ENCODE results near the gene POMGNT1.

DNA sequence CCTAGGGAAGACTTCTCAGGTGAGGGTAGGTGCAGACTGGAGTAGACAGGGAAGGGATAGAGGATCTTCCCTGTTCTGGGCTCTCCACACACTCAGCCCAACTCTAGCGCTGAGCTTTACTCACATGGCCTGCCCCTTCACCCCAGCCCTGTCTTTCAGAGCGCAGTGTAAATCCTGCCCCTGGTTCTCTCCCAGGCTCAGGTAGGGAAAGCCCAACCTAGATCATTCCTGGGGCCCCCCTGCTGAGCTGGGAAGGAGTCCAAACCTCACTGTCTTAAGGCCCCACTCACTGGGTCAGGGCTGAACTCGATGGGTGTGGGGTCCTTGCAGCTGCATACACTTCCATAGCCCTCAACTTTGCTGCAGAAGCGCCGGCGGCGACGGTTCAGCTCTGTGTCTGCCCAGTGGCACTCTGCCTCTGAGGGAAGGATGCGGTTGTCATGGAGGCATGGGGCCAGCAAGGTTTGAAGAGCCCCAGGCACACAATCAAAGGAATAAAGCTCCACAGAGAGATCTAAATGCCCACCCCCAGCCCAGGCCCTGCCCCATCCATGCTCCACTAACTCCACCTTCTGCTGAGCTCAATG is 4.2 kb downstream of the POMGNT1 start:
- TF ChIP-seq POLR2A (IDR thresholded peaks at IDR 0.05; ENCODE audit: low read length) (no peak), BHLHE40 (IDR thresholded peaks at IDR 0.05; ENCODE audit: low read depth, low read length) (no peak), HOXA7 (CRISPR knock-in tag; IDR thresholded peaks at IDR 0.05) (no peak), ZNF302 (CRISPR knock-in tag; IDR thresholded peaks at IDR 0.05) (no peak), TP53 (CRISPR knock-in tag; IDR thresholded peaks at IDR 0.05) (no peak), SREBF2 (IDR thresholded peaks at IDR 0.05) (no peak), HOXB5 (CRISPR knock-in tag; IDR thresholded peaks at IDR 0.05) (no peak), RAD21 (conservative IDR thresholded peaks at IDR 0.05 in 1 of 2, IDR thresholded peaks at IDR 0.05 in 1 of 2) (no peak)
- TF ChIP-seq, protein P1, sequence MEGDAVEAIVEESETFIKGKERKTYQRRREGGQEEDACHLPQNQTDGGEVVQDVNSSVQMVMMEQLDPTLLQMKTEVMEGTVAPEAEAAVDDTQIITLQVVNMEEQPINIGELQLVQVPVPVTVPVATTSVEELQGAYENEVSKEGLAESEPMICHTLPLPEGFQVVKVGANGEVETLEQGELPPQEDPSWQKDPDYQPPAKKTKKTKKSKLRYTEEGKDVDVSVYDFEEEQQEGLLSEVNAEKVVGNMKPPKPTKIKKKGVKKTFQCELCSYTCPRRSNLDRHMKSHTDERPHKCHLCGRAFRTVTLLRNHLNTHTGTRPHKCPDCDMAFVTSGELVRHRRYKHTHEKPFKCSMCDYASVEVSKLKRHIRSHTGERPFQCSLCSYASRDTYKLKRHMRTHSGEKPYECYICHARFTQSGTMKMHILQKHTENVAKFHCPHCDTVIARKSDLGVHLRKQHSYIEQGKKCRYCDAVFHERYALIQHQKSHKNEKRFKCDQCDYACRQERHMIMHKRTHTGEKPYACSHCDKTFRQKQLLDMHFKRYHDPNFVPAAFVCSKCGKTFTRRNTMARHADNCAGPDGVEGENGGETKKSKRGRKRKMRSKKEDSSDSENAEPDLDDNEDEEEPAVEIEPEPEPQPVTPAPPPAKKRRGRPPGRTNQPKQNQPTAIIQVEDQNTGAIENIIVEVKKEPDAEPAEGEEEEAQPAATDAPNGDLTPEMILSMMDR (IDR thresholded peaks at IDR 0.05): no peak
- TF ChIP-seq, protein P2, sequence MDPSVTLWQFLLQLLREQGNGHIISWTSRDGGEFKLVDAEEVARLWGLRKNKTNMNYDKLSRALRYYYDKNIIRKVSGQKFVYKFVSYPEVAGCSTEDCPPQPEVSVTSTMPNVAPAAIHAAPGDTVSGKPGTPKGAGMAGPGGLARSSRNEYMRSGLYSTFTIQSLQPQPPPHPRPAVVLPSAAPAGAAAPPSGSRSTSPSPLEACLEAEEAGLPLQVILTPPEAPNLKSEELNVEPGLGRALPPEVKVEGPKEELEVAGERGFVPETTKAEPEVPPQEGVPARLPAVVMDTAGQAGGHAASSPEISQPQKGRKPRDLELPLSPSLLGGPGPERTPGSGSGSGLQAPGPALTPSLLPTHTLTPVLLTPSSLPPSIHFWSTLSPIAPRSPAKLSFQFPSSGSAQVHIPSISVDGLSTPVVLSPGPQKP (IDR thresholded peaks at IDR 0.05; ENCODE audit: low read depth, low read length): no peak
- TF ChIP-seq, protein P3, sequence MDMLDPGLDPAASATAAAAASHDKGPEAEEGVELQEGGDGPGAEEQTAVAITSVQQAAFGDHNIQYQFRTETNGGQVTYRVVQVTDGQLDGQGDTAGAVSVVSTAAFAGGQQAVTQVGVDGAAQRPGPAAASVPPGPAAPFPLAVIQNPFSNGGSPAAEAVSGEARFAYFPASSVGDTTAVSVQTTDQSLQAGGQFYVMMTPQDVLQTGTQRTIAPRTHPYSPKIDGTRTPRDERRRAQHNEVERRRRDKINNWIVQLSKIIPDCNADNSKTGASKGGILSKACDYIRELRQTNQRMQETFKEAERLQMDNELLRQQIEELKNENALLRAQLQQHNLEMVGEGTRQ (IDR thresholded peaks at IDR 0.05): no peak
- TF ChIP-seq, protein P4, sequence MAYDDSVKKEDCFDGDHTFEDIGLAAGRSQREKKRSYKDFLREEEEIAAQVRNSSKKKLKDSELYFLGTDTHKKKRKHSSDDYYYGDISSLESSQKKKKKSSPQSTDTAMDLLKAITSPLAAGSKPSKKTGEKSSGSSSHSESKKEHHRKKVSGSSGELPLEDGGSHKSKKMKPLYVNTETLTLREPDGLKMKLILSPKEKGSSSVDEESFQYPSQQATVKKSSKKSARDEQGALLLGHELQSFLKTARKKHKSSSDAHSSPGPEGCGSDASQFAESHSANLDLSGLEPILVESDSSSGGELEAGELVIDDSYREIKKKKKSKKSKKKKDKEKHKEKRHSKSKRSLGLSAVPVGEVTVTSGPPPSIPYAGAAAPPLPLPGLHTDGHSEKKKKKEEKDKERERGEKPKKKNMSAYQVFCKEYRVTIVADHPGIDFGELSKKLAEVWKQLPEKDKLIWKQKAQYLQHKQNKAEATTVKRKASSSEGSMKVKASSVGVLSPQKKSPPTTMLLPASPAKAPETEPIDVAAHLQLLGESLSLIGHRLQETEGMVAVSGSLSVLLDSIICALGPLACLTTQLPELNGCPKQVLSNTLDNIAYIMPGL (CRISPR knock-in tag; IDR thresholded peaks at IDR 0.05; ENCODE audit: borderline replicate concordance): no peak
- TF ChIP-seq, protein P5, sequence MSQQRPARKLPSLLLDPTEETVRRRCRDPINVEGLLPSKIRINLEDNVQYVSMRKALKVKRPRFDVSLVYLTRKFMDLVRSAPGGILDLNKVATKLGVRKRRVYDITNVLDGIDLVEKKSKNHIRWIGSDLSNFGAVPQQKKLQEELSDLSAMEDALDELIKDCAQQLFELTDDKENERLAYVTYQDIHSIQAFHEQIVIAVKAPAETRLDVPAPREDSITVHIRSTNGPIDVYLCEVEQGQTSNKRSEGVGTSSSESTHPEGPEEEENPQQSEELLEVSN (IDR thresholded peaks at IDR 0.05; ENCODE audit: borderline replicate concordance, low read depth): no peak
